ENCODE data around the gene LIMS1. TPM values are rescaled to one million over a fixed set of nuclear protein-coding genes. Genes with fewer than 3 reads are reported as not detected.

LIMS1 gene
- polyA plus RNA-seq, 3 donors = 44.0 to 130 (median 124) TPM

DNA sequence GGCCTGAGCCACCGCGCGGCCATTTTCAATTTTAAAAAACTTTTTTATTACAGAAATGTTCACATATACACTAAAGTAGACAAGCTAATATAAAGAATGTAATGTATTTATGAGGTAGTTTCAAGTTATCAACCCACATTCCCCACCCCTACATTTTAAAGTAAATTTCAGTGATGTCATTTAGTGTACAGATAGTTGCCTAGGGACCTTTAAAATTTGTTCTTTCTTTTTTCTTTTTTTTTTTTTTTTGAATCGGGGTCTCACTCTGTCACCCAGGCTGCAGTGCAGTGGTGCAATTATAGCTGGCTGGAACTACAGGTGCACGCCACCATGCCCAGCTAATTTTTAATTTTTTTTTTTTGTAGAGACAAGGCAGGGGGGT is 2.6 kb upstream of the LIMS1 start:
- TF ChIP-seq, protein P1, sequence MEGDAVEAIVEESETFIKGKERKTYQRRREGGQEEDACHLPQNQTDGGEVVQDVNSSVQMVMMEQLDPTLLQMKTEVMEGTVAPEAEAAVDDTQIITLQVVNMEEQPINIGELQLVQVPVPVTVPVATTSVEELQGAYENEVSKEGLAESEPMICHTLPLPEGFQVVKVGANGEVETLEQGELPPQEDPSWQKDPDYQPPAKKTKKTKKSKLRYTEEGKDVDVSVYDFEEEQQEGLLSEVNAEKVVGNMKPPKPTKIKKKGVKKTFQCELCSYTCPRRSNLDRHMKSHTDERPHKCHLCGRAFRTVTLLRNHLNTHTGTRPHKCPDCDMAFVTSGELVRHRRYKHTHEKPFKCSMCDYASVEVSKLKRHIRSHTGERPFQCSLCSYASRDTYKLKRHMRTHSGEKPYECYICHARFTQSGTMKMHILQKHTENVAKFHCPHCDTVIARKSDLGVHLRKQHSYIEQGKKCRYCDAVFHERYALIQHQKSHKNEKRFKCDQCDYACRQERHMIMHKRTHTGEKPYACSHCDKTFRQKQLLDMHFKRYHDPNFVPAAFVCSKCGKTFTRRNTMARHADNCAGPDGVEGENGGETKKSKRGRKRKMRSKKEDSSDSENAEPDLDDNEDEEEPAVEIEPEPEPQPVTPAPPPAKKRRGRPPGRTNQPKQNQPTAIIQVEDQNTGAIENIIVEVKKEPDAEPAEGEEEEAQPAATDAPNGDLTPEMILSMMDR (IDR thresholded peaks at IDR 0.05) = no peak
- H2AFZ ChIP-seq (ENCODE audit: insufficient read depth, low read depth, low read length, poor library complexity, severe bottlenecking) = peak overlapping the region; percentile 53

DNA sequence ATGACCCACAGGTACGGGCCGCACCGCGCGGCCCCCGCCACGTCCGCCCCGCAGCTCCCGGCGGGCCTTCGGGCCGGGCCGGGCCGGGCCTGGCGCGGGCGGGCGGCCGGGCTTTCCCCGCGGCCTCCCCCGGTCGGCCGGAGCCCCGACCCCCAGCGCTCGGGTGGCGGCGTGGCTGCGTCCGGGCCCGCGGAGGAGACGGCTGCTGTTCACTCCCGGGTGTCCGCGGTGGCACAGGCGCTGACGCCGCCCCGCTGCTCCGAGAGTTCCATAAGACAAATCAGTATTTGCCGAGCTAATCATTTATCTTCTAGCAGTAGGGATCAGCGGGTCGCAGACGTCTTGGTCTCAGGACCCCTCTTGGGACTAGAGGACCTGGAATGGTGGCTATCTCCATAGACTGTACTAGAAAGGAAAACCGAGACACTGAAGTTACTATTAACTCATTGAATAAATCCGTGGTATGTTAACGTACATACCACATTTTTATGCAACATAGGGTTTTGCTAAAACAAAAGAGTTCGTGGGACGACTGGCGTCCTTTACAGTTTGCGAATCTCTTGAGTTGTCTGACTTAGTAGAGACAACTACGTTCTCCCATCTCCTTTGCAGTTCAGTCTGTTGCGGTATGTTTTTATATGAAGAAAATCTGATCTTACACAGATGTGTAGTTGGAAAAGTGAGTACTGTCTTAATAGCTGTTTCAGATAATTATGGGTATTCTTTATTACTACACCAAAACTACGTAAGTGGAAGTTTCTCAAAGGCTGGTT is 500 bp downstream of the LIMS1 start:
- peaks cover 40% of the 10 kb centered on the region for H4K20me1 ChIP-seq (ENCODE audit: insufficient read depth, low read length)
- WGBS (ENCODE audit: insufficient coverage) = under 1% methylated on average over 43 of the region's 57 CpGs
- H3K27me3 Mint-ChIP-seq (ENCODE audit: low read depth in 3 of 3) = peaks cover 0 to 1% (median 1%) of the 10 kb centered on the region in 3 donors
- H3K9me3 ChIP-seq (replicated peaks in 1 of 2; ENCODE audit: control insufficient read depth in 1 of 2, insufficient read depth in 1 of 2, low read length in 2 of 2) = no peaks in the 10 kb centered on the region
- H3K27me3 ChIP-seq (ENCODE audit: control insufficient read depth in 2 of 2, insufficient read depth in 2 of 2, low read length in 2 of 2) = no peaks in the 10 kb centered on the region
- no peaks in the 10 kb centered on the region for H3K36me3 ChIP-seq (replicated peaks in 1 of 2; ENCODE audit: control insufficient read depth in 1 of 2, insufficient read depth in 2 of 2, low read length in 2 of 2)
- peak overlapping the region; percentile 69 to 98 (median 80) for H3K4me3 ChIP-seq (replicated peaks in 1 of 3; ENCODE audit: low read depth in 2 of 3, low read length in 3 of 3)
- H3K36me3 Mint-ChIP-seq = peaks cover 2 to 7% of the 10 kb centered on the region in 2 donors
- H3K27ac ChIP-seq (ENCODE audit: low read depth in 1 of 2, low read length in 2 of 2) = peak overlapping the region; percentile 37 to 69
- H3K4me1 Mint-ChIP-seq = peaks cover 43% of the 10 kb centered on the region
- DNase-seq = peak; percentile 6 to 14 (median 14)
- peak overlapping the region; percentile 30 for H2AFZ ChIP-seq (ENCODE audit: insufficient read depth, low read depth, low read length, poor library complexity, severe bottlenecking)
- H3K79me2 ChIP-seq (ENCODE audit: insufficient read depth, low read length) = peaks cover 52% of the 10 kb centered on the region
- TF ChIP-seq, protein P1 (IDR thresholded peaks at IDR 0.05) = no peak
- peak overlapping the region; percentile 94 to 98 for H3K4me3 Mint-ChIP-seq
- H3K27ac Mint-ChIP-seq = peak overlapping the region; percentile 79 to 93 (median 88)
- H3K9ac ChIP-seq (ENCODE audit: insufficient read depth, low read length, poor library complexity, severe bottlenecking) = peak overlapping the region; percentile 86
- H3K4me2 ChIP-seq (replicated peaks; ENCODE audit: extremely low read depth, low read length, poor library complexity, severe bottlenecking) = peak overlapping the region; percentile 83
- intact Hi-C loops (cut with micrococcal nuclease) = loop anchor here (5.0 to 10.0 kb wide), 3 partner anchors 48 to 90 kb away; partner anchors contain the start of gene GCC2 (in 2 of the 2)
- H3K4me1 ChIP-seq (ENCODE audit: control insufficient read depth in 1 of 2, insufficient read depth in 2 of 2, low read length in 2 of 2) = peaks cover 15 to 25% of the 10 kb centered on the region in 2 donors
- H3K9me3 Mint-ChIP-seq = peaks cover 0 to 2% (median 0%) of the 10 kb centered on the region in 7 donors

More for the DNA sequence above, 2.6 kb upstream of the LIMS1 start:
- H3K4me1 ChIP-seq (ENCODE audit: control insufficient read depth in 1 of 2, insufficient read depth in 2 of 2, low read length in 2 of 2) = peaks cover 15 to 25% of the 10 kb centered on the region in 2 donors
- peaks cover 34% of the 10 kb centered on the region for H3K4me1 Mint-ChIP-seq
- no peaks in the 10 kb centered on the region for H3K9me3 ChIP-seq (replicated peaks in 1 of 2; ENCODE audit: control insufficient read depth in 1 of 2, insufficient read depth in 1 of 2, low read length in 2 of 2)
- no peak overlapping the region for H3K9ac ChIP-seq (ENCODE audit: insufficient read depth, low read length, poor library complexity, severe bottlenecking)
- no peaks in the 10 kb centered on the region for H3K27me3 Mint-ChIP-seq (ENCODE audit: low read depth in 3 of 3)
- DNase-seq = no peak
- no CpG with 5 or more reads among the region's 5 CpGs for WGBS (ENCODE audit: insufficient coverage)
- H3K27me3 ChIP-seq (ENCODE audit: control insufficient read depth in 2 of 2, insufficient read depth in 2 of 2, low read length in 2 of 2) = no peaks in the 10 kb centered on the region
- intact Hi-C loops (cut with micrococcal nuclease) = loop anchor here (5.0 to 10.0 kb wide), 3 partner anchors 51 to 87 kb away; partner anchors contain the start of gene GCC2 (in 2 of the 2)
- H3K4me2 ChIP-seq (replicated peaks; ENCODE audit: extremely low read depth, low read length, poor library complexity, severe bottlenecking) = no peak overlapping the region
- peak overlapping the region in 1 of 2 donors; percentile 53 for H3K4me3 Mint-ChIP-seq
- H3K9me3 Mint-ChIP-seq = peaks cover 0 to 2% (median 0%) of the 10 kb centered on the region in 7 donors
- H3K4me3 ChIP-seq (replicated peaks in 1 of 3; ENCODE audit: low read depth in 2 of 3, low read length in 3 of 3) = no peak overlapping the region
- peaks cover 0 to 2% of the 10 kb centered on the region in 2 donors for H3K36me3 Mint-ChIP-seq
- H3K36me3 ChIP-seq (replicated peaks in 1 of 2; ENCODE audit: control insufficient read depth in 1 of 2, insufficient read depth in 2 of 2, low read length in 2 of 2) = no peaks in the 10 kb centered on the region
- peaks cover 21% of the 10 kb centered on the region for H3K79me2 ChIP-seq (ENCODE audit: insufficient read depth, low read length)
- no peak overlapping the region for H3K27ac Mint-ChIP-seq
- H3K27ac ChIP-seq (ENCODE audit: low read depth in 1 of 2, low read length in 2 of 2) = no peak overlapping the region
- peaks cover 15% of the 10 kb centered on the region for H4K20me1 ChIP-seq (ENCODE audit: insufficient read depth, low read length)

Data from CD14-positive monocyte (primary cell).